Neural cell (in vitro differentiated cells): ENCODE results near the gene MYO7B. TPM values are rescaled to one million over a fixed set of nuclear protein-coding genes. Genes with fewer than 3 reads are reported as not detected.
"Not testable (repeated sequence)": the region's sequence is repeated elsewhere in the genome, so short reads cannot be mapped to it uniquely, and the experiment has no call there.

Experiments used
- H2AFZ ChIP-seq: fragments of 200-600, 300-800 bp; sonication (generic), shearing (Covaris generic); 2 replicates; pipeline ENCODE4 v1.6.0; 2014; ENCODE audit warnings: low read depth, mild to moderate bottlenecking, antibody characterized with exemption, low read length, moderate library complexity
- H3F3A ChIP-seq: fragments of 200-600 bp; shearing (Covaris generic); 2 replicates; pipeline ENCODE4 v1.6.1; 2016; ENCODE audit warnings: mild to moderate bottlenecking, moderate library complexity, mixed read lengths, antibody characterized with exemption, low read length; ENCODE audit not compliant: insufficient read depth, poor library complexity, severe bottlenecking
- H3K27ac ChIP-seq: fragments of 200-600, 300-800 bp; sonication (generic), shearing (Covaris generic); 2 replicates; pipeline ENCODE4 v1.5.1; 2014; ENCODE audit warnings: mild to moderate bottlenecking, low read length, moderate library complexity
- H3K27me3 ChIP-seq: fragments of 300-800, 200-600 bp; sonication (generic), shearing (Covaris generic); 2 replicates; pipeline ENCODE4 v1.6.0; 2014; ENCODE audit warnings: mild to moderate bottlenecking, low read depth, low read length, moderate library complexity; ENCODE audit not compliant: insufficient read depth
- H3K36me3 ChIP-seq: fragments of 300-800, 200-600 bp; sonication (generic), shearing (Covaris generic); 2 replicates; pipeline ENCODE4 v1.5.1; 2014; ENCODE audit warnings: mild to moderate bottlenecking, antibody characterized with exemption, low read length, moderate library complexity; ENCODE audit not compliant: insufficient read depth
- H3K4me2 ChIP-seq: fragments of 300-800, 200-600 bp; sonication (generic), shearing (Covaris generic); 2 replicates; pipeline ENCODE4 v1.6.0; 2014; ENCODE audit warnings: mild to moderate bottlenecking, low read length
- H3K4me3 ChIP-seq: fragments of 300-800, 200-600 bp; sonication (generic), shearing (Covaris generic); 2 replicates; pipeline ENCODE4 v1.5.1; 2014; ENCODE audit warnings: mild to moderate bottlenecking, low read length, moderate library complexity
- H3K79me2 ChIP-seq: fragments of 200-600 bp; shearing (Covaris generic); replicated peaks from 2 replicates; pipeline ENCODE4 v1.6.0; 2014; ENCODE audit warnings: mild to moderate bottlenecking, low read length, moderate library complexity; ENCODE audit not compliant: insufficient read depth
- H3K9ac ChIP-seq: fragments of 300-800, 200-600 bp; sonication (generic), shearing (Covaris generic); 2 replicates; pipeline ENCODE4 v1.6.1; 2016; ENCODE audit warnings: mild to moderate bottlenecking, low read length, mixed read lengths
- H3K9me2 ChIP-seq: fragments of 200-600 bp; shearing (Covaris generic); 2 replicates; pipeline ENCODE4 v1.6.1; 2016; ENCODE audit warnings: mild to moderate bottlenecking, low read length, mixed read lengths; ENCODE audit not compliant: insufficient read depth
- H3K9me3 ChIP-seq: fragments of 200-600, 300-800 bp; sonication (generic), shearing (Covaris generic); 2 replicates; pipeline ENCODE4 v1.6.1; 2016; ENCODE audit warnings: mild to moderate bottlenecking, mixed run types, low read length, moderate library complexity, mixed read lengths
- H4K20me1 ChIP-seq: fragments of 200-600 bp; shearing (Covaris generic); 2 replicates; pipeline ENCODE4 v1.6.1; 2016; ENCODE audit warnings: mild to moderate bottlenecking, mixed run types; ENCODE audit not compliant: insufficient read depth
- CTCF ChIP-seq: fragments of 450-650 bp; IDR thresholded peaks from 2 replicates; pipeline ENCODE4 v1.5.1; 2014; ENCODE audit warnings: antibody characterized with exemption, mild to moderate bottlenecking, moderate library complexity; ENCODE audit not compliant: poor library complexity, severe bottlenecking
- EP300 ChIP-seq: fragments of 450-650 bp; conservative IDR thresholded peaks from 2 replicates; pipeline ENCODE4 v1.6.1; 2014; ENCODE audit warnings: antibody characterized with exemption, mild to moderate bottlenecking, moderate library complexity; ENCODE audit not compliant: poor library complexity, severe bottlenecking
- EZH2 ChIP-seq: fragments of 200-600, 300-800 bp; shearing (Covaris generic), sonication (generic); IDR thresholded peaks from 2 replicates; pipeline ENCODE4 v1.6.1; 2014; ENCODE audit warnings: antibody characterized with exemption, low read length, borderline replicate concordance, mild to moderate bottlenecking; ENCODE audit not compliant: insufficient read depth, poor library complexity, severe bottlenecking
- MXI1 ChIP-seq: fragments of 450-650 bp; conservative IDR thresholded peaks from 2 replicates; pipeline ENCODE4 v1.6.1; 2014; ENCODE audit warnings: antibody characterized with exemption, mild to moderate bottlenecking; ENCODE audit not compliant: poor library complexity, severe bottlenecking
- POLR2AphosphoS5 ChIP-seq: IDR thresholded peaks from 2 replicates; pipeline ENCODE4 v1.6.1; 2012
- RAD21 ChIP-seq: fragments of 450-650 bp; conservative IDR thresholded peaks from 2 replicates; pipeline ENCODE4 v1.6.1; 2014; ENCODE audit warnings: antibody characterized with exemption, mild to moderate bottlenecking, moderate library complexity
- REST ChIP-seq: IDR thresholded peaks from 2 replicates; pipeline ENCODE4 v1.6.1; 2012; ENCODE audit warnings: borderline replicate concordance
- SMC3 ChIP-seq: fragments of 450-650 bp; conservative IDR thresholded peaks from 2 replicates; pipeline ENCODE4 v1.6.1; 2014; ENCODE audit warnings: antibody characterized with exemption, mild to moderate bottlenecking, moderate library complexity; ENCODE audit not compliant: poor library complexity
- TAF1 ChIP-seq: IDR thresholded peaks from 2 replicates; pipeline ENCODE4 v1.6.1; 2012; ENCODE audit warnings: low read depth
- polyA plus RNA-seq: library from polyadenylated mRNA; depleted of rRNA; stranded (reverse); fragments of >200 nt; gene quantifications from 2 replicates; pipeline ENCODE4 v1.2.3, GENCODE V29; 2014

MYO7B gene
- polyA plus RNA-seq, 1 donor from 2014 or later, result 0.16 TPM

- Histone ChIP-seq H3K4me3 (no peak overlapping the region), H3K9me3 (no peaks in the 10 kb centered on the region), H3K9ac (no peak overlapping the region), H2AFZ (no peak overlapping the region), H3K27me3 (no peaks in the 10 kb centered on the region), H3K79me2 (no peaks in the 10 kb centered on the region), H3K27ac (no peak overlapping the region), H3K4me2 (no peak overlapping the region), H3K36me3 (no peaks in the 10 kb centered on the region), H3K9me2 (no peaks in the 10 kb centered on the region), H4K20me1 (no peaks in the 10 kb centered on the region), H3F3A (no peaks in the 10 kb centered on the region)
- TF ChIP-seq TAF1 (no peak), POLR2AphosphoS5 (no peak), SMC3 (no peak), EZH2 (no peak), CTCF (no peak), REST (no peak), RAD21 (no peak), MXI1 (no peak), EP300 (no peak)
These were observed 6.3 kb downstream of the MYO7B start for GRCh38 chr2:127541809-127542208.

GRCh38 chr2:127542231-127542630 lies 6.7 kb downstream of the MYO7B start:
- H3K36me3 ChIP-seq, result no peaks in the 10 kb centered on the region
- H3K27ac ChIP-seq, result no peak overlapping the region
- no peak overlapping the region for H2AFZ ChIP-seq
- H3K4me3 ChIP-seq, result no peak overlapping the region
- H3F3A ChIP-seq, result no peaks in the 10 kb centered on the region
- H4K20me1 ChIP-seq, result no peaks in the 10 kb centered on the region
- no peaks in the 10 kb centered on the region for H3K9me2 ChIP-seq
- no peak overlapping the region for H3K9ac ChIP-seq
- TF ChIP-seq EZH2 (no peak), RAD21 (no peak), TAF1 (no peak), CTCF (no peak), MXI1 (no peak), EP300 (no peak), SMC3 (no peak), REST (no peak), POLR2AphosphoS5 (no peak)
- H3K4me2 ChIP-seq, result no peak overlapping the region
- no peaks in the 10 kb centered on the region for H3K27me3 ChIP-seq
- H3K9me3 ChIP-seq, result no peaks in the 10 kb centered on the region
- no peaks in the 10 kb centered on the region for H3K79me2 ChIP-seq

GRCh38 chr2:127543013-127543501 lies 7.6 kb downstream of the MYO7B start:
- H3K27me3 ChIP-seq, H3F3A ChIP-seq, H3K4me2 ChIP-seq, H3K9ac ChIP-seq, H3K79me2 ChIP-seq, H3K27ac ChIP-seq, H3K9me3 ChIP-seq, H2AFZ ChIP-seq, H3K4me3 ChIP-seq, H4K20me1 ChIP-seq, H3K36me3 ChIP-seq, H3K9me2 ChIP-seq: not testable (repeated sequence)
